CD4-positive, alpha-beta T cell treated with Interleukin-17A for 4 hours (primary cell): Measurements from ENCODE around the gene WDR59.
"Not testable (repeated sequence)": the region's sequence is repeated elsewhere in the genome, so short reads cannot be mapped to it uniquely, and the experiment has no call there.

ENCODE experiments used
- DNase-seq: peaks from one replicate; pipeline ENCODE4 v3.0.0-alpha.2; 2020; ENCODE audit warnings: mixed read lengths

WDR59 gene, protein sequence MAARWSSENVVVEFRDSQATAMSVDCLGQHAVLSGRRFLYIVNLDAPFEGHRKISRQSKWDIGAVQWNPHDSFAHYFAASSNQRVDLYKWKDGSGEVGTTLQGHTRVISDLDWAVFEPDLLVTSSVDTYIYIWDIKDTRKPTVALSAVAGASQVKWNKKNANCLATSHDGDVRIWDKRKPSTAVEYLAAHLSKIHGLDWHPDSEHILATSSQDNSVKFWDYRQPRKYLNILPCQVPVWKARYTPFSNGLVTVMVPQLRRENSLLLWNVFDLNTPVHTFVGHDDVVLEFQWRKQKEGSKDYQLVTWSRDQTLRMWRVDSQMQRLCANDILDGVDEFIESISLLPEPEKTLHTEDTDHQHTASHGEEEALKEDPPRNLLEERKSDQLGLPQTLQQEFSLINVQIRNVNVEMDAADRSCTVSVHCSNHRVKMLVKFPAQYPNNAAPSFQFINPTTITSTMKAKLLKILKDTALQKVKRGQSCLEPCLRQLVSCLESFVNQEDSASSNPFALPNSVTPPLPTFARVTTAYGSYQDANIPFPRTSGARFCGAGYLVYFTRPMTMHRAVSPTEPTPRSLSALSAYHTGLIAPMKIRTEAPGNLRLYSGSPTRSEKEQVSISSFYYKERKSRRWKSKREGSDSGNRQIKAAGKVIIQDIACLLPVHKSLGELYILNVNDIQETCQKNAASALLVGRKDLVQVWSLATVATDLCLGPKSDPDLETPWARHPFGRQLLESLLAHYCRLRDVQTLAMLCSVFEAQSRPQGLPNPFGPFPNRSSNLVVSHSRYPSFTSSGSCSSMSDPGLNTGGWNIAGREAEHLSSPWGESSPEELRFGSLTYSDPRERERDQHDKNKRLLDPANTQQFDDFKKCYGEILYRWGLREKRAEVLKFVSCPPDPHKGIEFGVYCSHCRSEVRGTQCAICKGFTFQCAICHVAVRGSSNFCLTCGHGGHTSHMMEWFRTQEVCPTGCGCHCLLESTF

DNA sequence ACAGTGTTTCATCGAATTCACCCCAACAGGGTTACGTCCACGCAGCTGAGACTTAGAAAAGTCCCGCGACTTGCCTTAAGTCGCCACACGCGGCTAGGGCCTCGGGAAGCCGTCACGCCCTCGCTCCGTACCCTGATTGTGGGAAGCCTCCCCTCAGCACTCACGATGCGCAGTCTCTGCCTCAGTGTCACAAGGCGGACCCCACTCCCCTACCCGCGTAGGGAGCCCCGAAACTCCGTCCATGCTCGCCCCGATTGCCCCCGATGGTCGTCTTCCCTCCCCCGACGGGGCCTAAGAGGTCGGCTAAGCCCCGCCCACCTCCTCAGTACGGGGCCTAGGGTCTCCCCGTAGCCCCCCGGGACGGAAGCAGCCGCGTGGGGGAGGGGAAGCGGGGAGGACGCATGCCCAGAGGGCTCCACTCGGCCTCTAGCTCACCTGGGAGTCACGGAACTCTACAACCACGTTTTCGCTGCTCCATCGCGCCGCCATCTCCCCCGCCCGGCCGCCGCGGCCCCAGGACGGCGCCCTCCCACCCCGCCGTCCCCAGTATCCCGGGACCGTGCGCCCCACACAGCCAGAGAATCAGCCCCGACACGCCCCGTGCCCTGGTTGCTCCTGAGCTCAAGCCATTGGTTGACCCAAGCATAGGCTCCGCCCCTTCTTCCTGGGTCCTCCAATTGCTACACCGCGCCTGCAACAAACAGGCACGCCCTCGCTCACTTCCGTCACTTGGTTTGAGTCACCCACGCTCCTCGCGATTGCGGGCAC, at the start of gene WDR59:
TSS of gene WDR59 (minus strand) at position 595 of the 768 bp plus-strand sequence. CDS start at position 489, 106 bp downstream.
- DNase-seq: peak; percentile 99

DNA sequence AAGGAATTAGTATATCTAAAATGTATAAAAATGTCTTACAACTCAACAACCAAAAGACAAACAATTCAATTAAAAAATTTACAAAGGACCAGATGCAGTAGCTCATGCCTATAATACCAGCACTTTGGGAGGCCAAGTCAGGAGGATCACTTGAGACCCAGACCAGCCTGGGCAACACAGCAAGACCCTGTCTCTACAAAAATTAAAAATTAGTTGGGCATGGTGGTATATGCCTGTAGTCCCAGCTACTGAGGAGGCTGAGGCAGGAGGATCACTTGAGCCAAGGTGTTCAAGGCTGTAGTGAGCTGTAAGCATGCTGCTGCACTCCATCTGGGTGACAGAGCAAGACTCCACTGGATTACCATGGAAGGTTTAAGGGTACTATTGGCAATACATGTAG, 47.7 kb upstream of the WDR59 start:
- DNase-seq: no peak

DNA sequence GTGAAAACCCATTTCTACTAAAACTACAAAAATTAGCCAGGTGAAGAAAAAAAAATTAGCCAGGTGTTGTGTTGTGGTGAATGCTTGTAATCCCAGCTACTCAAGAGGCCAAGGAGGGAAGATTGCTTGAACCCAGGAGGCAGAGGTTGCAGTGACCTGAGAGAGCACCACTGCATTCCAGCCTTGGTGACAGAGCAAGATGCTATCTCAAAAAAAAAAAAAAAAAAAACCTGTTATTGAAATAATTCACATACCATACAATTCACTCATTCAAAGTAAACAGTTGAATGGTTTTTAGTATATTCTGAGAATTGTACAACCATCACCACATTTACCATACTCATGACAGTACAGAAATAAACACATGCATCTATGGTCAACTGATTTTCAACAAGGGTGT, 44.9 kb upstream of the WDR59 start:
- DNase-seq: no peak

DNA sequence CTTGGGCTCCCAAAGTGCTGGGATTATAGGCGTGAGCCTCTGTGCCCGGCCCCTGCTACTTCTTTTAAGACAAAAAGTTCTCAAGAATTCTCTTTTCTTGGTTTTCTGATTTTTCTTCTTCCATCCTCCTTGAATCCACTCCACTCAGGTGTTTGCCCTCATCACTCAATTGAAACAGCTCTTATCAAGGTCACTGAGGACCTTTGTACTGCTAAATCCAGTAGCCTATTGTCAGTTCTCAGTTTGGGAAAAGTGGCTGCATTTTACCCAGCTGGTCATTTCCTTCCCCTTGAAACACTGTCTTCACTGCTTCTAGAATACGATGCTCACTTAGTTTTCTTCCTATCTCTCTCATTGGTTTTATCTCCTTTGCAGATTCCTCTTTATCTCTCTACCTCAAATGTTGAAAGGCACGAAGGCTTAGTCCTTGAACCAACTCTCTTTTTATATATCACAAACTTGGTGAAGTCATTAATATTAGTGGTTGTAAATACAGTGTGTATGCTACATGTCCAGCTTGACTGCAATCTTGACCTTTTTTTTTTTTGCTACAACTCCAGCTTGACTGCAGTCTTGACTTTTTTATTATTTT, 43.7 kb upstream of the WDR59 start:
- no peak for DNase-seq

DNA sequence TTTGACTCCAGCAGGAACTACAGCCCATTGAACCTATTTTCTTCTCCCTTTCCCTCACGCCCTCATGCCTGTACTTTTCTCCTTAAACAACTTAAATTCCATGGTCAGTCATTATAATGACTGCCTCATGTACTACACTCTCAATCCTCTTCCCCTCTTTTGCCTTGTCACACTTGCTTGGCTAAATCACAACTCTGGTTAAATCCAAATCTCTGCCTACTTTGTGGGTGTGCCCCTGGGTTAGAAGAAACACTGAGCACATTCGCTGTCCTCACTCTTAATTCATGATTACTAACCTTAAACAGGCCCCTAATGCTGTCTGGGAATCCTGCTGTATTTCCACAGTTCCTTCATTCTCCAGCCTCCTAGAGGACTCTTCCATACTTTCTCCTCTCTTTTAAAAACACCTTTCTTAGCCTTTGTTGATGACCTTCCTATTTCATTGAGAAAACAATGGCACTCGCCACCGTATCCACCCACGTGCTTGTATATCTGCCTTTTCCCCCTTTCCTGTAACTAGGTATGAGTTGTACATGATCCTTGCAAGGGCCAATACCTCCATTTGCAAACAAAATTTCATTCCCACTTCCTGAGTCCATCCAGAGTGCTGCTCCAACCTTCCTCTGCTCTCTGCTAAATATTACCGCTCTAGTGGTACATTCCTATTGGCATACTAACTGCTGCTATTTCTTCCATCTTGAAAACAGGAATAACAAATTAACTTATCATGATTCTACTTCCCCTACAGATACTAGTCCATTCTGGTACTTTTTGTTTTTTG, 42.8 kb upstream of the WDR59 start:
- DNase-seq: no peak

DNA sequence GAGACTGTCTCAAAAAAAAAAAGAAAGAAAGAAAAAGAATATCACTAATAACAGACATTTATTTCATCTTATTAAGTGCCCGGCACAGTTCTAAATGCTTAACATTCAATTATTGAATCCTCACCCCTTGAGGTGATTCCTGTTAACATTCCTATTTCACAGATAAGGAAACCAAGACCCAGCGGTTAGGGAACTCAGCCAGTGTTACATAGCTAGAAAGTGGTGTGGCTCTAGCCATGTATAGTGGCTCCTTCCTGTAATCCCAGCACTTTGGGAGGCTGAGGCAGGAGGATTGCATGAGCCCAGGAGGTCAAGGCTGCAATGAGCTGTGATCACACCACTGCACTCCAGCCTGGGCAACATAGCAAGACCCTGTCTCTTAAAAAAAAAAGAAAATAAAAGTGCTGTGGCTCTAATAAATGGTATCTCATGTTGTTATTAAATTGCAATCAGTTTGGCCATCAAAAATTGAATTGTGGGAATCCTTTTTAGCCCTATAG, 42.0 kb upstream of the WDR59 start:
- no peak for DNase-seq

DNA sequence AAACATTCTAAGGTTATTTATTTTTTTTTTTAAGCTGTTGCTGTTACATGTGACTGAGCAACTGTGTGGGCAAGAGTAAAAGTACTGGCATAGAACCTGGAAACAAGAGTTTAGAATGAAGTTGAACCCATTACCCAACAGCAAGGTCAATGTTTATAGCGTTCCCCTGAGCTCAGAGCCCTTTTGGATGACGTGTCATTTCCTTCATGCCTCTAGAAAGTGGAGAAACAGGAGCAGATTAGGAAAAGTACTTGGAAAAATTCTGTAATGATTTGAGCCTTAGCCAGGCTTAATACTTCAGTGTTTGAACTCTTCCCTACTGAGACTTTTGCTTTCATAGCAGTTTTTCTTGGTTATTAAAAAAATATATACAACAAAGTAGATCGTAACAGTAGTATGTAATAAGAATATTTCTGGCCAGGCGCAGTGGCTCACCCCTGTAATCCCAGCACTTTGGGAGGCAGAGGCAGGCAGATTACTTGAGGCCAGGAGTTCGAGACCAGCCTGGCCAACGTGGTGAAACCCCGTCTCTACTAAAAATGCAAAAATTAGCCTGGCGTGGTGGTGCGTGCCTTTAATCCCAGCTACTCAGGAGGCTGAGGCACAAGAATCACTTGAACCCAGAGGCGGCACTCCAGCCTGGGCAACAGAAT, 41.4 kb upstream of the WDR59 start:
- DNase-seq: not testable (repeated sequence)

DNA sequence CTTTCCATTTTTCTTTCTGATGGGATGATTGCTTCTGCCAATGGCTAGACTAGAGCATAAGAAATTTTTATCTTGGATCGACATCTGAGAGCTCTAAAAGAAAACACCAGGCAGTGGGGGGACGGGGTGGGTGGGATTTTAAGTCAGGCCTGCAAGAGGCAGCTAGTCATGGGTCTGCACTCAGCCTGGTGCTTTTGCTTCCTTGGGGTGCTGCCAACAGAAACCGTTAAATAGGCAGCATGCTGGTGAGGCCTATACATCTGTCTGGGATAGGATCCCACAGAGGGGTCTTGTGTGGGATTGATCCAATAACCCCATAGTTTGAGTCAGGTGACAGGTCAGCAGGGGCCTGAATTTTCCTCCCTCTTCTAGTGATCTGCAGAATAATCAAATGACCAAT, 40.8 kb upstream of the WDR59 start:
- DNase-seq: no peak

DNA sequence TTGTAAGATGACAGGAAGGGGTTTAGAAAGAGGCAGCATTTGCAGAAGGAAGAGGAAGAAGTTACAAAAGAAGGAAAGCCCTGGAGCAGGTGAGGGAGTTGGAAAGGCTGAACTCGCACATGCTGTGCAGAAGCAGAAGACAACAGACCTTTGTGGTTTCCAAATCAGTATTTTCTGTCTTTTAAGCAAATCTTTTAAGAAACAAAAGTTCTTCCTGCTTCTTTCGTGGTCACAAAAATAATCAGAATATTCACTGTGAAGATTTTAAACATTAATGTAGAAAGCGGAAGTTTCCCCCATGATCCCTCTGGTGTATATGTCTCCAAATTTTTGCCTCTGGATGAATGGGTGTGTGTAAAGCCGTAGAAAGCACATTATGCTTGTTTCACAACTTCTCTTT, 39.7 kb upstream of the WDR59 start:
- DNase-seq: no peak

DNA sequence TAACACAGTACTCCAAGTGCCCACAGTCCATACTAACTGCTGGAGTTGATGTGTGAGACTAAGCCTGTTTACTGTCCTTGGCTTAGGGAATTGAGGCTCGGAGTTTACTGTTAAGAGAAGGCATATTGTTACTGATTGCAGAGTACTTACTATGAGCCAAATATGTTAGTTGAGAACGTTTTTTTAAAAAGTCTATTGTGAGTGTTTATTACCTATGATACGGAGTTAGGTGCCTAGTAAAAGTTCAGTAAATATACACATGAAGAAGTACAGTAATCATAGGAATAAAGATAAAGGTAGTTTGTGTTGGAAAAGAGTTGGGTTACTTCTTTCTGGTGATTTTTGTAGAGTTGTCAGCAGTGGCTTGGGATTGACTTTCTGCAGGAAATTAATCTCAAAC, 39.3 kb upstream of the WDR59 start:
- no peak for DNase-seq

DNA sequence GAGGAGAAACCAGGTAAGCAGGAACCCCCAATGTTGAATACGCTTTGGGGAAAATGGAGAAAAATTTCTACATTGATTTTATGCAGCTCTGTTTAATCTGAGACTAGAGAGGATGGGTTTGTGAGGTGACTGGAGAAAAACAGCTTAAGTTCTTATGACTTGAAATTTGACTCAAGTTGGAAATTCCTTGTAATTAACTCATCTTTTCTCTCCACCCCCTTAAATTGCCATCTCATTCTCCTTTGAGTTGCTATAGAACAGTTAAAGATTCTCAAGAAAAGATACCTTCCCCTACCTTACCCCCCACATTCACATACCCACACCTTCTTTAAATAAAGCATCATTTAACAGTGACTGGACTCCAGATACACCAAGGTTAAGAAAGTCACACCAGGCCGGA, 38.1 kb upstream of the WDR59 start:
- DNase-seq: no peak

DNA sequence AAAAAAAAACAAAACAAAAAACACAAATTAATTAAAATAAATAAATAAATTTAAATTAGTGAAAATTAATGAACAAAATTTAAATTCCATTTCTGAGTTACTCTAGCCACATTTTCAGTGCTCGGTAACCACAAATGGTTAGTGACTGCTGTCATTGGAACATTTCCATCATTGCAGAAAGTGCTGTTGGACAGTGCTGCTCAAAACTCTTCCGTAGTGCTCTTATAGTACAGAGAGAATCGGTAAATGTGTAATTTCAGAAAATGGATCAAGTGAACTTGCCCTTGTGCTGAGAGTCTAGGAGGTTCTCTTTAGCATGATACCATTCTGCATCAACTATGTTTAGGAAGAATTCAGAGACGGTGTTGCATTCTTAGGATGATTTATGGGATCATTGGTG, 37.6 kb upstream of the WDR59 start:
- DNase-seq: no peak

DNA sequence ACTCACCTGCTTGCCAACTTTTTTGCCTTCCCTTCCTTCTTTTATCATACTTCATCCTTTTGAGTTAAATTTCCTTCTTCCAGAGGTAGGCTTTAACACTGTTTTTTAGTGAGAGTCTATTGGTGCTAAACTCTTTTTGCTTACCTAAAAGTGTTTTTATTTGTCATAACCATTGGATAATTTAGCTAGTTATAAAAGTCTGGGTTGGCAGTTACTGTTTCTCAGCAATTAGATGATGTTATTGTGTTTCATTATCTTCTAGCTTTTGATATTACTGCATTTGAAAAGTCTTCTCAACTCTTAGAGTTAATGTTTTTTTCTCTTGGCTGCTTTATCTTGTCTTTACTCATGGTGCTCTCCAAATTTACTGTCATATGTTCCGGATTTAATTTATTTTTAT, 36.5 kb upstream of the WDR59 start:
- DNase-seq: no peak

DNA sequence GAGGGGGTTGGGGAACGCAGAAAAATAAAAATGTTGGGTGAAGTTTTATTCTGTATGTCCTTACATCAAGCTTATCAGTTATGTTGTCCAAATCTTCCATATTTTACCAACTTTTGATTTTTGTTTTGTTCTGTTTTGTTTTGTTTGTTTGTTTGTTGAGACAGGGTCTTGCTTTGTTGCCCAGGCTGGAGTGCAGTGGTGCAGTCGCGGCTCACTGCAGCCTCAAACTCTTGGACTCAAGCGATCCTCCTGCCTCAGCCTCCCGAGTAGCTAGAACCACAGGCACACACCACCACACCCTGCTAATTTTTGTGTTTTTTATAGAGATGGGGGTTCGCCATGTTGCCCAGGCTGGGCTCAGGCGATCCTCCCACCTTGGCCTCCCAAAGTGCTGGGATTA, 34.7 kb upstream of the WDR59 start:
- DNase-seq: no peak

DNA sequence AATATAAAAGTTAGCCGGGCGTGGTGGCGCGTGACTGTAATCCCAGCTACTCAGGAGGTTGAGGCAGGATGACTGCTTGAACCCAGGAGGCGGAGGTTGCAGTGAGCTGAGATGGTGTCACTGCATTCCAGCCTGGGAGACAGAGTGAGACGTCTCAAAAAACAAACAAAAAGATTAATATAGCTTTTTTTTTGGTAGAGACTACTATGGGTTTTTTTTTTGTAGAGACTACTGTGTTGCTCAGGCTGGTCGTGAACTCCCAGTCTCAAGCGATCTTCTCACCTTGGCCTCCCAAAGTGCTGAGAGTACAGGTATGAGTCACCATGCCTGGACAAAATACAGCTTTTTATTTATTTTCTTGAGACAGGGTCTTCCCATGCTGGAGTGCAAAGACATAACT, 34.1 kb upstream of the WDR59 start:
- no peak for DNase-seq

DNA sequence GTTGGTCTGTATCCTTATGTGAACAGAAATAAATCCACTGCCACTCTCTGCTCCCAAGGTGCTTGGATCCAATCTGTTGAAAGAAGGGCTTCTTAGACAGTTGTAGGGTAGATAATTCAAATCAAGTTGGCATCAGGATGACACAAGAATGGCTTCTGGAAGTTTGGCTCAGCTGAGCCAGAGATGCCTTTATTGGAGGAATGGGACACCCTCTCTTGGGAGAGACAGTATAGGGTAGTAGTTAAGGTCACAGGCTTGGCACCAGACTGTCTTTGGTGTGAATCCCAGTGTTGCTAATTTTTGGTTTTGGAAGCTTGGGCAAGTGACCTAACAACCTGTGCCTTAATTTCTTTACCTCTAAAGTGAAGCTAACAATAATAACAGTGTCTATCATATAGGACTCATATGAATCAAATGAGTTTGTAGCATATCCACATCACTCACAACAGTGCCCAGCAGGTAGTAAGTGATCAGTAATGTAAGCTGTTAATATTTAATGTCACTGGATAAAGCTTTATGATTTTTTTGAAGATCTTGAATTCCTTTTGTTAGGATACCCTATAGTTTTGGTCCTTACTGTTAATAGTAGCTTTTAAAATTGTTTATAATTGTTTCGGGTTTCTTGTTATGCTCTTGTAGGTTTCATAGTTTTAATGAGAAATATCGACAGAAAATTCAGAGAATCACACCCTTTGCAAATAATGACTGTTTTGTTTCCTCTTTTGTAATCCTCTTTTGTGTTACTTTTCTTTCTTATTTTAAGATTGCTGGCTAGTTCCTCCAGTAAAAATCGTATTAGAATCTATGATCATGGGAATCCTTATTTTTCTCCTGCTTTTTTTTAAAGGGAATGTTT, 33.0 kb upstream of the WDR59 start:
- DNase-seq: no peak

DNA sequence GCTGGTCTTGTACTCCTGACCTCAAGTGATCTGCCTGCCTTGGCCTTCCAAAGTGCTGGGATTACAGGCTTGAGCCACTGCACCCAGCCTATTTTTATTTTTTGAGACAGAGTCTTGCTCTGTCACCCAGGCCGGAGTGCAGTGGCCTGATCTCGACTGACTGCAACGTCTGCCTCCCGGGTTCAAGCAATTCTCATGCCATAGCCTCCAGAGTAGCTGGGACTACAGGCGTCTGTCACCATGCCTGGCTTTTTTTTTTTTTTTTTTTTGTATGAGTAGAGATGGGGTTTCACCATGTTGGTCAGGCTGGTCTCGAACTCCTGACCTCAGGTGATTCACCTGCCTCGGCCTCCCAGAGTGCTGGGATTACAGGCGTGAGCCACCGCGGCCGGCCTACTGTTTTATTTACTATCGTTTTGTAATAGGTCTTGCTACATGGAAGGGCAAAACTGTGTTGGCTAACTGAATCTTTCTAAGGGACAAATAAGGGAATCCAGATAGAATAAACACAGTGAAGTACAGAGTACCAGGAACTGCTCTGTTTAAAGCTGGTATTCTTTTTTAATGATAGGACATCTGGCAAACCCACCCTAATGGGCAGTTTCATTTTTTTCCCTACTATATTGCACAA, 31.6 kb upstream of the WDR59 start:
- not testable (repeated sequence) for DNase-seq

DNA sequence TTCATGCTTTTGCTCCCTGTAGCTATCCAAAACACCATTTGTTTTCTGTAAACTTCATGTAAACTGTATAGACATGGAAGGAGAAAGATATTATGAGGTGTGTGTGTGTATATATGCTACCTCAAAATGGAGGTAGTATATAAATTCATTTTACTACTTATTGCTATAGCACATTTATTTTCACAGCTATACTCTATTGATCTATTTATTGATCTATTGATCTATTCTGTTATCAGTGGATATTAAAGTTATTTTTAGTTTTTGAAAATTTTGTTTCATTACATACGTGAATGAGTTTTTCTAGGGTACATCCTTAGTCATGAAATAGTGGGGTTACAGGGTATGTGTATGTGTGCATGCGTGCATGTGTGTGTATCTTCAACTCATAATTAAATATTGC, 29.4 kb upstream of the WDR59 start:
- no peak for DNase-seq

DNA sequence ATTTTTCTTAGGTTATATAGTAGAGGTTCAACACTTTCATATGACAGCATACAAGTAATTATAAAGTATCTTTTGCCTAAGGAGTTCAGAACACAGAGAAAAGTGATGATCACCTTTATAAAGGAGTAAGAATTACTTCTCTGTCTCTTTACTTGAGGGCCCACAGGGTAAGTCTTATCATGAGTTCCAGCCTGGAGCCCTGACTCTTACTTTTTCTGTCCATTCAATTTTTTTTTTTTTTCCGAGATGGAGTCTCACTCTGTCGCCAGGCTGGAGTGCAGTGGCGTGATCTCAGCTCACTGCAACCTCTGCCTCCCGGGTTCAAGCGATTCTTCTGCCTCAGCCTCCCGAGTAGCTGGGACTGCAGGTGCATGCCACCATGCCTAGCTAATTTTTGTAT, 28.2 kb upstream of the WDR59 start:
- DNase-seq: not testable (repeated sequence)
